ENCODE data around the gene SP140.

- TF ChIP-seq ZSCAN12 (CRISPR knock-in tag; IDR thresholded peaks at IDR 0.05) (no peak), ZNF18 (CRISPR knock-in tag; IDR thresholded peaks at IDR 0.05; ENCODE audit: insufficient replicate concordance) (no peak), ZFP36 (IDR thresholded peaks at IDR 0.05; ENCODE audit: borderline replicate concordance, low read depth, low read length, partially characterized antibody) (no peak), ZNF124 (CRISPR knock-in tag; IDR thresholded peaks at IDR 0.05) (no peak), CC2D1A (CRISPR knock-in tag; IDR thresholded peaks at IDR 0.05) (no peak), XBP1 (CRISPR knock-in tag; IDR thresholded peaks at IDR 0.05) (no peak), SATB2 (CRISPR knock-in tag; IDR thresholded peaks at IDR 0.05) (no peak)
These were observed 41.1 kb downstream of the SP140 start for GRCh38 chr2:230266638-230267037.
